Measurements from ENCODE around the gene TMC6. TPM values are rescaled to one million over a fixed set of nuclear protein-coding genes. Genes with fewer than 3 reads are reported as not detected.
A peak's percentile ranks its signal among the peaks of the same experiment; 100 is the strongest.

The TMC6 gene
- total and polyA plus RNA-seq, 4 donors = 7.7 to 61.9 (median 13.3) TPM

GRCh38 chr17:78144736-78145641, 16.4 kb upstream of the TMC6 start:
- no peak overlapping the region for H3K4me3 ChIP-seq (ENCODE audit: low read depth in 1 of 3, low read length in 3 of 3)
- H3K9me3 ChIP-seq (ENCODE audit: control insufficient read depth in 4 of 4, low read length in 3 of 4) = no peaks in the 10 kb centered on the region
- H3K27me3 ChIP-seq (ENCODE audit: control insufficient read depth in 4 of 4, insufficient read depth in 4 of 4, low read length in 3 of 4) = no peaks in the 10 kb centered on the region
- H3K9ac ChIP-seq (ENCODE audit: low read depth in 1 of 2, low read length in 2 of 2) = no peak overlapping the region
- peak overlapping the region in 1 of 2 donors; percentile 59 for H3K27ac ChIP-seq (ENCODE audit: low read depth in 1 of 2, low read length in 2 of 2)
- TF ChIP-seq RXRA (IDR thresholded peaks at IDR 0.05) (no peak), JUND (IDR thresholded peaks at IDR 0.05) (no peak), NR2F2 (IDR thresholded peaks at IDR 0.05) (peak; percentile 71), ZBTB33 (IDR thresholded peaks at IDR 0.05) (no peak), EGR1 (IDR thresholded peaks at IDR 0.05; ENCODE audit: low read depth in 2 of 2) (no peak), HNF4G (IDR thresholded peaks at IDR 0.05) (no peak)
- peak; percentile 48 for DNase-seq (ENCODE audit: low spot score)
- WGBS = 58% methylated on average over 18 of the region's 18 CpGs
- peaks cover 6 to 22% (median 15%) of the 10 kb centered on the region in 4 donors for H3K4me1 ChIP-seq (ENCODE audit: control insufficient read depth in 4 of 4, insufficient read depth in 4 of 4, low read length in 3 of 4)
- no peaks in the 10 kb centered on the region for H3K36me3 ChIP-seq (ENCODE audit: control insufficient read depth in 4 of 4, insufficient read depth in 3 of 4, low read depth in 1 of 4, low read length in 3 of 4)

DNA sequence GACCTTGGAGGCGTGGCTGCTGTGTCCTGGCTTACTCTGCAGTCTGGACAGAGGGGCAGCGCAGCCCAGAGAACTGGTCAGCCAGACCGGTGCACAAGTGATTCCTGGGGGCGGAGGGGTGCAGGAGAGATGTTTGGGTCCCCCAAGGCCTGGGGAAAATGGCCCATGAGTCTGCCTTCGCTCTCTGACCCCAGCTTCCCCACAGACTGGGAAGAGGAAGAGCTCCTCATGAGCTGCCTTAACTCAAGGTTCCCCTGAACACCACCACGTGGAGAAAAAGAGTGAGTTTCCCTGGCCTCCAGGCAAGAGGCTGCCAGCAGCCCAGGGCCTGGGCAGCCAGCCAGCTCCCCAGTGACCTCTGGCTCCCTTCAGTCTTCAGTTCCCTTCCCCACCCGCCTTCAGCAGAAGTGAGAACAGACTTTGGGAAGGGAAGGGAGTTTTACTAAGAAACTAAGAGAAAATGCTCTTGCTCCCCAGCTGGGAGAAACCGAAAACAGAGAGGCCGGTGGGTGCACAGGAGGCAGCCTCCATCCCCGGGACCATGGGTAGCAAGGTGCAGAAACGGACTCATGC, 15.7 kb upstream of the TMC6 start:
- Histone ChIP-seq H3K27ac (ENCODE audit: low read depth in 1 of 2, low read length in 2 of 2) (peak overlapping the region; percentile 58 to 59), H3K9me3 (ENCODE audit: control insufficient read depth in 4 of 4, low read length in 3 of 4) (no peaks in the 10 kb centered on the region), H3K36me3 (ENCODE audit: control insufficient read depth in 4 of 4, insufficient read depth in 3 of 4, low read depth in 1 of 4, low read length in 3 of 4) (no peaks in the 10 kb centered on the region), H3K4me3 (ENCODE audit: low read depth in 1 of 3, low read length in 3 of 3) (no peak overlapping the region), H3K9ac (ENCODE audit: low read depth in 1 of 2, low read length in 2 of 2) (no peak overlapping the region), H3K4me1 (ENCODE audit: control insufficient read depth in 4 of 4, insufficient read depth in 4 of 4, low read length in 3 of 4) (peaks cover 6 to 22% (median 15%) of the 10 kb centered on the region in 4 donors), H3K27me3 (ENCODE audit: control insufficient read depth in 4 of 4, insufficient read depth in 4 of 4, low read length in 3 of 4) (no peaks in the 10 kb centered on the region)
- 47% methylated on average over 11 of the region's 11 CpGs for WGBS
- peak; percentile 80 for DNase-seq (ENCODE audit: low spot score)
- TF ChIP-seq SP1 (IDR thresholded peaks at IDR 0.05) = peak; percentile 55
- TF ChIP-seq MAX (IDR thresholded peaks at IDR 0.05) = peak; percentile 67
- no peak for TF ChIP-seq TAF1 (conservative IDR thresholded peaks at IDR 0.05)
- TF ChIP-seq EGR1 (IDR thresholded peaks at IDR 0.05; ENCODE audit: low read depth in 2 of 2) = no peak
- no peak for TF ChIP-seq HNF4G (IDR thresholded peaks at IDR 0.05)
- TF ChIP-seq GABPA (IDR thresholded peaks at IDR 0.05 in 1 of 2, conservative IDR thresholded peaks at IDR 0.05 in 1 of 2) = no peak
- TF ChIP-seq RXRA (IDR thresholded peaks at IDR 0.05) = peak; percentile 21 to 33
- no peak for TF ChIP-seq FOXA2 (IDR thresholded peaks at IDR 0.05)
- peak; percentile 36 to 64 for TF ChIP-seq RAD21 (IDR thresholded peaks at IDR 0.05)
- peak; percentile 96 for TF ChIP-seq NR2F2 (IDR thresholded peaks at IDR 0.05)
- peak; percentile 12 for TF ChIP-seq YY1 (IDR thresholded peaks at IDR 0.05)
- TF ChIP-seq ZBTB33 (IDR thresholded peaks at IDR 0.05) = no peak
- TF ChIP-seq FOXA1 (IDR thresholded peaks at IDR 0.05) = no peak
- TF ChIP-seq CTCF (IDR thresholded peaks at IDR 0.05; ENCODE audit: low read depth, low read length, missing input control) = no peak
- TF ChIP-seq REST (IDR thresholded peaks at IDR 0.05) = no peak
- no peak for TF ChIP-seq HNF4A (conservative IDR thresholded peaks at IDR 0.05)
- no peak for TF ChIP-seq JUND (IDR thresholded peaks at IDR 0.05)
- TF ChIP-seq, protein P1, sequence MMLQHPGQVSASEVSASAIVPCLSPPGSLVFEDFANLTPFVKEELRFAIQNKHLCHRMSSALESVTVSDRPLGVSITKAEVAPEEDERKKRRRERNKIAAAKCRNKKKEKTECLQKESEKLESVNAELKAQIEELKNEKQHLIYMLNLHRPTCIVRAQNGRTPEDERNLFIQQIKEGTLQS (IDR thresholded peaks at IDR 0.05) = no peak
